Muscle layer of duodenum (tissue), 2 donors: ENCODE measurements around the gene TBCCD1.
"Not testable (repeated sequence)": the region's sequence is repeated elsewhere in the genome, so short reads cannot be mapped to it uniquely, and the experiment has no call there.

ENCODE experiments used
- H3K27ac ChIP-seq: one replicate; pipeline ENCODE4 v1.7.0; 2013; ENCODE audit warnings: mild to moderate bottlenecking, low read length
- H3K27me3 ChIP-seq: one replicate; pipeline ENCODE4 v1.7.0; 2013; ENCODE audit warnings: low read depth, mild to moderate bottlenecking, control low read depth, low read length
- H3K36me3 ChIP-seq, 2 donors: one replicate each; pipeline ENCODE4 v1.7.0; 2013; ENCODE audit warnings: low read length in 2 of 2, control low read depth in 1 of 2, mild to moderate bottlenecking in 1 of 2; ENCODE audit not compliant: insufficient read depth in 2 of 2, control insufficient read depth in 1 of 2
- H3K4me1 ChIP-seq, 2 donors: one replicate each; pipeline ENCODE4 v1.7.0; 2013; ENCODE audit warnings: low read length in 2 of 2, mild to moderate bottlenecking in 2 of 2, control low read depth in 1 of 2, moderate library complexity in 1 of 2; ENCODE audit not compliant: insufficient read depth in 2 of 2, control insufficient read depth in 1 of 2
- H3K4me3 ChIP-seq, 2 donors: one replicate each; pipeline ENCODE4 v1.7.0; 2013; ENCODE audit warnings: low read length in 2 of 2, low read depth in 1 of 2, mild to moderate bottlenecking in 1 of 2
- H3K9me3 ChIP-seq, 2 donors: one replicate each; pipeline ENCODE4 v1.7.0; 2013; ENCODE audit warnings: low read length in 2 of 2, control low read depth in 1 of 2, mild to moderate bottlenecking in 1 of 2; ENCODE audit not compliant: control insufficient read depth in 1 of 2
- donor health status: healthy.

TBCCD1 gene

DNA sequence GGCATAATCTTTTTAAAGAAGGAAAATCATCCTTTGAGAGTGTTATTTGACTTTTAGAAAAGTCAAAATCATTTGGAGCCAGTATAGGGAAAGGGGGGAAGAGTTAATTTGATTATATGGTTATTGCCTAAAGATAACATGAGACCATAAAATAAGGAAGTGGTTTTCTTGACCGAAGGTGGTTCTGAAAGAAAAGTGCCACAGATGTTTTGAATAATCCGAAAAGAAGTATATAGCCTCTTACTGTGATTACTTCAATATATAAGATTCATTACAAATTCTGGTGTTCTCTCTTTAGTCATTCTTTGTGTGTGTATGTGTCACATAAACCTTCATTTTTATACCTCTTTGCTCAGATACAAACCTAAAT is 4.5 kb upstream of the TBCCD1 start:
- Histone ChIP-seq H3K36me3 (peaks cover 25 to 27% of the 10 kb centered on the region in 2 donors), H3K4me3 (peak overlapping the region; percentile 92 to 95), H3K27me3 (no peaks in the 10 kb centered on the region), H3K27ac (peak overlapping the region; percentile 91), H3K4me1 (peaks cover 11 to 22% of the 10 kb centered on the region in 2 donors), H3K9me3 (no peaks in the 10 kb centered on the region)

GRCh38 chr3:186570941-186571643 is 4.0 kb upstream of the TBCCD1 start:
- Histone ChIP-seq H3K36me3 (peaks cover 19 to 22% of the 10 kb centered on the region in 2 donors), H3K4me1 (peaks cover 15 to 27% of the 10 kb centered on the region in 2 donors), H3K9me3 (no peaks in the 10 kb centered on the region), H3K4me3 (peak overlapping the region; percentile 92 to 95), H3K27ac (peak overlapping the region; percentile 91), H3K27me3 (no peaks in the 10 kb centered on the region)

- H3K27ac ChIP-seq: peak within 1 kb of the TSS; percentile 94
- peak within 1 kb of the TSS; percentile 95 to 96 for H3K4me3 ChIP-seq
- no peaks in the 10 kb centered on the region for H3K27me3 ChIP-seq
- H3K9me3 ChIP-seq: no peaks in the 10 kb centered on the region
- H3K4me1 ChIP-seq: peaks cover 15 to 32% of the 10 kb centered on the region in 2 donors
- H3K36me3 ChIP-seq: peaks cover 12 to 14% of the 10 kb centered on the region in 2 donors
These were observed 3.2 kb upstream of the TBCCD1 start, which contains the start of gene DNAJB11 for GRCh38 chr3:186570096-186570940. DNAJB11 (plus strand) TSS chr3:186570720; CDS start chr3:186570898, 178 bp downstream.

DNA sequence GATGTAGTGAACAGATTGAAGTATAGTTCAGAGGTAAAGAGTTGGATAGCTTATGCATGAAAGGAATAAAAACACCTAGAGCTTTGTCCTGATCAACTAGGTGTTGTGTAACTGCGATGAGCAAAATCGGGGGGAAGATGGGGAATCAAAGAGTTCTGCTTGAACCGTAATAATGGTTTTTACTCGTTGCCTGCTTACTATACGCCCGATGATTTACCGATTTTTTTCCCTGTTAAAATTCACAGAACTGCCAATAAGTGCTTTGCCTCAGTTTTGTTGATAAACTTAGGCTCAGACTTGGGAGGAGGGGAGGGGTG is 2.6 kb upstream of the TBCCD1 start:
- H3K27me3 ChIP-seq: no peaks in the 10 kb centered on the region
- peak overlapping the region; percentile 94 for H3K27ac ChIP-seq
- H3K4me3 ChIP-seq: peak overlapping the region; percentile 95 to 96
- peaks cover 8 to 10% of the 10 kb centered on the region in 2 donors for H3K36me3 ChIP-seq
- peaks cover 15 to 35% of the 10 kb centered on the region in 2 donors for H3K4me1 ChIP-seq
- H3K9me3 ChIP-seq: no peaks in the 10 kb centered on the region

GRCh38 chr3:186569361-186569760 is 2.2 kb upstream of the TBCCD1 start:
- H3K4me1 ChIP-seq: peaks cover 15 to 35% of the 10 kb centered on the region in 2 donors
- H3K36me3 ChIP-seq: peaks cover 8 to 10% of the 10 kb centered on the region in 2 donors
- H3K4me3 ChIP-seq: peak overlapping the region in 1 of 2 donors; percentile 95
- not testable (repeated sequence) for H3K27me3 ChIP-seq, H3K9me3 ChIP-seq
- peak overlapping the region; percentile 94 for H3K27ac ChIP-seq

DNA sequence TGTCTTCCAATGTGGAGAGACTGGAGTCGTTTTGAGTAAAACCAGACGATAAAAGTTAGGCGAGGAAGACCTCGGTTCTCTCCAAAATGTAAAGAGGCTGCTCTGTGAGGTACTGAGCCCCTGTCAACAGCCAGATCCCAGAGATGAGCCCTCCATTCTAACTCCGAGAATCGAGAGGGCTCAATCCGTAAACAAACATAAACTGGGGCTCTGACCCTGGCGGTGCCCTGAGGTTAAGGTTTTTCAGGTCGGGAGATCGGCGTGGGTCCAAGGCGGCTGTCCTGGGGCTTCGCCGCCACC is 417 bp downstream of the TBCCD1 start:
- H3K9me3 ChIP-seq: no peaks in the 10 kb centered on the region
- no peaks in the 10 kb centered on the region for H3K27me3 ChIP-seq
- peak overlapping the region; percentile 93 for H3K27ac ChIP-seq
- H3K4me1 ChIP-seq: peaks cover 15 to 42% of the 10 kb centered on the region in 2 donors
- peak overlapping the region; percentile 87 to 90 for H3K4me3 ChIP-seq
- H3K36me3 ChIP-seq: peaks cover 3 to 7% of the 10 kb centered on the region in 2 donors

DNA sequence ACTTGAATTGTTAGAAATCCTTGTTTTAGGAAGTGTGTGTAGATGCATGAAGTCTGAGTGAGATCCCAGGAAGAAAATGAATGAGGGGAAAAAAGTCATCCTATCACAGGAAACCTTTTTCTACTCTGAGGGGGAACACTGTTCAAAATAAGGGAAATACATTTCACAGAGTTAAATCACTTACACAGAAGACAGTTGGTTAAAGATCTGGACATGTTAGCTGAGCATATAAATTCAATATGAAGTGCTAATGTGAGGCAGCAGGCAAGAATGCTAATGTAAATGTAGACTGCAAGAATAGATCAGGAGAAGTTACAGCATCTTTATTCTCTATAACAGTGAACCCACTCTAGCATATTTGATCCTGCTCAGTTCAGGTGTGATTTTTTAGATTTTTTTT is 2.6 kb downstream of the TBCCD1 start:
- Histone ChIP-seq H3K27ac (no peak overlapping the region), H3K4me3 (no peak overlapping the region), H3K9me3 (no peaks in the 10 kb centered on the region), H3K4me1 (peaks cover 4 to 30% of the 10 kb centered on the region in 2 donors), H3K27me3 (no peaks in the 10 kb centered on the region), H3K36me3 (peaks cover 3 to 8% of the 10 kb centered on the region in 2 donors)

DNA sequence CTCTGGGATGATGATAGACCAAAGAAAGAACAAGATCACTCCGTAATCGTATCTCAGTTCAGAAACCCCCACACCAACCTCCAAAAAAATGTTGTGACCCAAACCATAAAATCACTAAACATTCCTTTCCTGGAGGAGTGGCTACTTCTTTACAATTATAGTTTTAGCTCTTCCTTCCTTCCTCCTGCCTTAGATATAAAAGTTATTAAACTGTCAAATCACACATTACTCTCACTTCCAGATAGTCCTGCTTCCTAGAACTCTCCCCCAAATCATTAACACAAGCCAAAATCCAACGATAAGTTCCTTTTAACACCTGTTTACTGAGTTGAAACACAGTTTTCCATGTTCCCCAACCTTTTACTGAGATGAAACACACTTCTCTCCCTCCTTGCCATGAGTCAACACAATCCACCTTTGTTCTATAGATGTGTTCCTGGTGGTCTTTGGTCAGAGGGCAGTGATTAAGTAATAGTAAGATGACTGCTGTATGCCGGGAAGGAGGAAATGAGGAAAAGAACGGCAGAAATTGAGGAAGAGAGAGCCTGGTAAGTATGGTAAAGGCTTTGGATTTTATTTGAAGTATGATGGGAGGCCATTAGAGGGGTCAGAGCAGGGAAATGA is 14.6 kb downstream of the TBCCD1 start:
- Histone ChIP-seq H3K4me1 (no peaks in the 10 kb centered on the region), H3K36me3 (peaks cover 23 to 59% of the 10 kb centered on the region in 2 donors), H3K27ac (no peak overlapping the region), H3K27me3 (no peaks in the 10 kb centered on the region), H3K9me3 (no peaks in the 10 kb centered on the region), H3K4me3 (no peak overlapping the region)

- no peak overlapping the region for H3K27ac ChIP-seq
- H3K4me3 ChIP-seq: no peak overlapping the region
- no peaks in the 10 kb centered on the region for H3K27me3 ChIP-seq
- no peaks in the 10 kb centered on the region for H3K9me3 ChIP-seq
- H3K4me1 ChIP-seq: no peaks in the 10 kb centered on the region
- H3K36me3 ChIP-seq: peaks cover 16 to 49% of the 10 kb centered on the region in 2 donors
These were observed 15.8 kb downstream of the TBCCD1 start for GRCh38 chr3:186551387-186551786.

DNA sequence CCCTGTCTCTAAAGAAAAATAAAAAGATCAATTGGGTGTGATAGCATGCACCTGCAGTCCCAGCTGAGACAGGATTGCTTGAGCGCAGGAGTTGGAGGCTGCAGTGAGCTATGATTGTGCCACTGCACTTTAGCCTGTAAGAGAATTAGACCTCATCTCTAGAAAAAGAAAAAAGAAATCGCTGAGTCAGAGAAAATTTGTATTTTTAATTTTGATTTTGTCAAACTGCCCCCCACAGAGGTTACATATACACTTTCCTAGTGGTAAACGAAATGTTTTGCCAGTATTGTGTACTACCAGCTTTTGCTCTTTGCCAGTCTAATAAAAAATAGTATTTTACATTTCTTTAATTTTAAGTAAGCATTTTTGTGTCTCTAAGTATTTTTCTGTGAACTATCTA is 17.6 kb downstream of the TBCCD1 start:
- Histone ChIP-seq H3K36me3 (peaks cover 13 to 34% of the 10 kb centered on the region in 2 donors), H3K4me3 (no peak overlapping the region), H3K4me1 (no peaks in the 10 kb centered on the region), H3K27me3 (no peaks in the 10 kb centered on the region), H3K27ac (no peak overlapping the region), H3K9me3 (no peaks in the 10 kb centered on the region)

GRCh38 chr3:186544281-186544680 is 22.9 kb downstream of the TBCCD1 start, which contains the start of gene CRYGS:
CRYGS (minus strand) TSS chr3:186544380; CDS start chr3:186544326, 54 bp downstream.
- Histone ChIP-seq H3K27ac (no peak within 1 kb of the TSS), H3K27me3 (no peaks in the 10 kb centered on the region), H3K4me3 (no peak within 1 kb of the TSS), H3K9me3 (no peaks in the 10 kb centered on the region), H3K4me1 (peaks cover 0 to 4% of the 10 kb centered on the region in 2 donors), H3K36me3 (peaks cover 8 to 17% of the 10 kb centered on the region in 2 donors)
